HepG2 (cell line): ENCODE data around the gene C9orf43. TPM values are rescaled to one million over a fixed set of nuclear protein-coding genes. Genes with fewer than 3 reads are reported as not detected.

ENCODE experiments used
- ATAC-seq: fragments of 200-7000 bp; cut with Tn5 transposase; 3 replicates; pipeline ENCODE4 v1.9.1; 2020; ENCODE audit warnings: mild to moderate bottlenecking, moderate library complexity
- BruUV-seq: library from RNA; stranded (reverse); fragments of 400-500 nt; replicated peaks from 2 replicates; lab custom pipeline; 2021; lab: Mats Ljungman, UMichigan
- CTCF ChIA-PET: fragments of 300-600 bp; formaldehyde crosslinking; extraction: SDS; loops from one replicate; lab custom pipeline; 2021; ENCODE audit warnings: low total read pairs, inconsistent platforms, low intra/inter-chr PET ratio; lab: Yijun Ruan, JAX
- POLR2A ChIA-PET: fragments of 350-600 bp; sonication (Branson Sonifier 250); formaldehyde crosslinking; loops from one replicate; lab custom pipeline; 2020; ENCODE audit warnings: antibody characterized with exemption, inconsistent platforms; lab: Yijun Ruan, JAX
- DNase-seq: peaks from one replicate; pipeline ENCODE4 v3.0.0-alpha.2; 2015; ENCODE audit warnings: low spot score
- FAIRE-seq: peaks from 3 replicates; lab custom pipeline; 2011; peaks lifted over from hg19 to GRCh38; lab: Jason Lieb, UNC
- H2AFZ ChIP-seq: one replicate; pipeline ENCODE4 v1.6.1; 2011; ENCODE audit warnings: low read length, inconsistent platforms
- H3K27ac ChIP-seq: fragments of 300-600 bp; 3 replicates; pipeline ENCODE4 v1.8.0; 2011; ENCODE audit warnings: mixed run types, mild to moderate bottlenecking, mixed read lengths, low read length, inconsistent platforms; ENCODE audit not compliant: insufficient read depth; ENCODE audit errors: extremely low read length
- H3K27me3 ChIP-seq, 2 experiments: fragments of 200-600 bp in 1 of 2; 2 replicates in 1 of 2; 3 replicates in 1 of 2; pipeline versions ENCODE4 v1.6.0 to v1.8.0; 2011; ENCODE audit warnings: low read length in 2 of 2, mild to moderate bottlenecking in 2 of 2, moderate library complexity in 2 of 2, inconsistent platforms in 1 of 2; ENCODE audit not compliant: insufficient read depth in 2 of 2, control insufficient read depth in 1 of 2
- H3K36me3 ChIP-seq, 2 experiments: fragments of 200-600 bp in 1 of 2; replicated peaks in 1 of 2; 2 replicates in 1 of 2; 3 replicates in 1 of 2; pipeline versions ENCODE4 v1.5.1 to v1.8.0; 2011; ENCODE audit warnings: low read length in 2 of 2, inconsistent platforms in 1 of 2; ENCODE audit not compliant: insufficient read depth in 2 of 2, control insufficient read depth in 1 of 2
- H3K4me1 ChIP-seq: 2 replicates; pipeline ENCODE4 v1.5.1; 2012; ENCODE audit warnings: low read length, inconsistent platforms; ENCODE audit not compliant: insufficient read depth
- H3K4me2 ChIP-seq: 2 replicates; pipeline ENCODE4 v1.6.0; 2011; ENCODE audit warnings: low read depth, low read length, inconsistent platforms
- H3K4me3 ChIP-seq, 3 experiments: fragments of 200-600 bp in 1 of 3; sonication (generic), shearing (Covaris generic) in 1 of 3; replicated peaks in 1 of 3; 2 replicates each; pipeline ENCODE4 v1.5.1; 2011 to 2016; ENCODE audit warnings: low read length in 3 of 3, inconsistent platforms in 2 of 3, low read depth in 2 of 3, mild to moderate bottlenecking in 2 of 3, control low read depth in 1 of 3, mixed read lengths in 1 of 3; ENCODE audit not compliant: insufficient read depth in 1 of 3
- H3K79me2 ChIP-seq: one replicate; pipeline ENCODE4 v1.6.1; 2011; ENCODE audit warnings: low read length, inconsistent platforms; ENCODE audit not compliant: insufficient read depth
- H3K9ac ChIP-seq: 2 replicates; pipeline ENCODE4 v1.6.0; 2011; ENCODE audit warnings: mild to moderate bottlenecking, low read depth, low read length, inconsistent platforms; ENCODE audit not compliant: insufficient read depth
- H3K9me3 ChIP-seq: 2 replicates; pipeline ENCODE4 v1.5.1; 2012; ENCODE audit warnings: mild to moderate bottlenecking, low read length
- H4K20me1 ChIP-seq: 2 replicates; pipeline ENCODE4 v1.6.0; 2011; ENCODE audit warnings: inconsistent platforms, mild to moderate bottlenecking, low read length, moderate library complexity; ENCODE audit not compliant: insufficient read depth
- AGO1 ChIP-seq: fragments of 200-400 bp; formaldehyde crosslinking; IDR thresholded peaks from 2 replicates; pipeline ENCODE4 v1.6.1; 2017; ENCODE audit warnings: mild to moderate bottlenecking, low read depth, low read length, moderate library complexity; ENCODE audit not compliant: poor library complexity, severe bottlenecking
- BCL6 ChIP-seq: IDR thresholded peaks from 2 replicates; pipeline ENCODE4 v1.6.1; 2016; ENCODE audit warnings: missing genetic modification reagents, missing compliant biosample characterization
- HNF4A ChIP-seq: sonication (generic); formaldehyde crosslinking; IDR thresholded peaks from 2 replicates; pipeline ENCODE4 v1.4.0; 2020; ENCODE audit warnings: missing genetic modification reagents
- MED13 ChIP-seq: sonication (generic); formaldehyde crosslinking; IDR thresholded peaks from 2 replicates; pipeline ENCODE4 v1.5.0; 2020; ENCODE audit warnings: missing genetic modification reagents
- MED8 ChIP-seq: sonication (generic); formaldehyde crosslinking; IDR thresholded peaks from 2 replicates; pipeline ENCODE4 v1.8.1; 2023; ENCODE audit warnings: mild to moderate bottlenecking, missing genetic modification reagents; ENCODE audit not compliant: insufficient replicate concordance
- MYNN ChIP-seq: sonication (generic); formaldehyde crosslinking; IDR thresholded peaks from 2 replicates; pipeline ENCODE4 v1.4.0; 2020; ENCODE audit warnings: mild to moderate bottlenecking, low read depth, missing genetic modification reagents
- NKX3-1 ChIP-seq: sonication (generic); formaldehyde crosslinking; IDR thresholded peaks from 2 replicates; pipeline ENCODE4 v1.5.0; 2020; ENCODE audit warnings: missing genetic modification reagents
- SSRP1 ChIP-seq: IDR thresholded peaks from 2 replicates; pipeline ENCODE4 v1.6.1; 2016; ENCODE audit warnings: control low read depth
- STAT6 ChIP-seq: sonication (generic); formaldehyde crosslinking; IDR thresholded peaks from 2 replicates; pipeline ENCODE4 v1.4.0; 2020; ENCODE audit warnings: missing genetic modification reagents, mild to moderate bottlenecking, borderline replicate concordance
- SYNCRIP ChIP-seq: fragments of 200-400 bp; formaldehyde crosslinking; IDR thresholded peaks from 2 replicates; pipeline ENCODE4 v1.6.1; 2018; ENCODE audit warnings: mild to moderate bottlenecking, low read depth, low read length; ENCODE audit not compliant: insufficient read depth
- ZNF143 ChIP-seq: sonication (generic); formaldehyde crosslinking; IDR thresholded peaks from 2 replicates; pipeline ENCODE4 v1.4.0; 2020; ENCODE audit warnings: missing genetic modification reagents
- ZNF205 ChIP-seq: IDR thresholded peaks from 2 replicates; pipeline ENCODE4 v1.6.1; 2018; ENCODE audit warnings: missing biosample characterization, missing genetic modification reagents
- ZNF225 ChIP-seq: sonication (generic); formaldehyde crosslinking; IDR thresholded peaks from 2 replicates; pipeline ENCODE4 v1.4.0; 2020; ENCODE audit warnings: mild to moderate bottlenecking, missing genetic modification reagents
- ZNF431 ChIP-seq: sonication (generic); formaldehyde crosslinking; IDR thresholded peaks from 2 replicates; pipeline ENCODE4 v1.9.0; 2022; ENCODE audit warnings: missing genetic modification reagents, low read depth, mild to moderate bottlenecking, borderline replicate concordance
- WGBS: methylation state at CpG from one replicate; pipeline ENCODE4 v1.1.6; 2017; ENCODE audit warnings: low lambda C conversion rate; 5-methylcytosine and 5-hydroxymethylcytosine counted together
- in situ Hi-C: cut with HindIII; loops from 2 replicates; pipeline ENCODE4 v1.10.0; 2017; ENCODE audit warnings: low pct_unique_long_range_greater_than_20kb; ENCODE audit not compliant: extremely low pct_ligation_motif_present
- intact Hi-C: fragments of 100-400 bp; cut with micrococcal nuclease; formaldehyde crosslinking; loops from one replicate; pipeline ENCODE4 v1.10.0; 2022; ENCODE audit not compliant: unreplicated experiment
- polyA plus RNA-seq, 8 experiments: library from polyadenylated mRNA; depleted of rRNA in 3 of 8; stranded (reverse) in 7 of 8; unstranded in 1 of 8; fragments of >200 nt; fragmentation: Illumina TruSeq in 4 of 8; extraction: Trizol in 4 of 8; gene quantifications; 2 replicates each; pipeline versions ENCODE4 v1.2.1 to v1.2.3, GENCODE V29; 2011 to 2016; ENCODE audit warnings: low read depth in 4 of 8, missing spikeins in 1 of 8, mixed read lengths in 1 of 8; ENCODE audit not compliant: insufficient read depth in 1 of 8
- total RNA-seq, 5 experiments: library from RNA; depleted of rRNA; stranded (reverse); fragments of >200 nt; fragmentation: Illumina TruSeq; extraction: Trizol; gene quantifications; 2 replicates each; pipeline ENCODE4 v1.2.3, GENCODE V29; 2016; ENCODE audit warnings: low read depth in 1 of 5
- TF ChIP-seq, protein P1 (sequence below): sonication (generic); formaldehyde crosslinking; IDR thresholded peaks from 2 replicates; pipeline ENCODE4 v1.4.0; 2020; ENCODE audit warnings: missing genetic modification reagents
- TF ChIP-seq, protein P2 (sequence below): sonication (generic); formaldehyde crosslinking; IDR thresholded peaks from 2 replicates; pipeline ENCODE4 v1.4.0; 2020; ENCODE audit warnings: missing genetic modification reagents

C9orf43 gene
- total and polyA plus RNA-seq, 2 of the 13 experiments (the other 11 are each of a cell fraction or from before 2014, with no cell fraction given) = 0.24 to 0.31 TPM

DNA sequence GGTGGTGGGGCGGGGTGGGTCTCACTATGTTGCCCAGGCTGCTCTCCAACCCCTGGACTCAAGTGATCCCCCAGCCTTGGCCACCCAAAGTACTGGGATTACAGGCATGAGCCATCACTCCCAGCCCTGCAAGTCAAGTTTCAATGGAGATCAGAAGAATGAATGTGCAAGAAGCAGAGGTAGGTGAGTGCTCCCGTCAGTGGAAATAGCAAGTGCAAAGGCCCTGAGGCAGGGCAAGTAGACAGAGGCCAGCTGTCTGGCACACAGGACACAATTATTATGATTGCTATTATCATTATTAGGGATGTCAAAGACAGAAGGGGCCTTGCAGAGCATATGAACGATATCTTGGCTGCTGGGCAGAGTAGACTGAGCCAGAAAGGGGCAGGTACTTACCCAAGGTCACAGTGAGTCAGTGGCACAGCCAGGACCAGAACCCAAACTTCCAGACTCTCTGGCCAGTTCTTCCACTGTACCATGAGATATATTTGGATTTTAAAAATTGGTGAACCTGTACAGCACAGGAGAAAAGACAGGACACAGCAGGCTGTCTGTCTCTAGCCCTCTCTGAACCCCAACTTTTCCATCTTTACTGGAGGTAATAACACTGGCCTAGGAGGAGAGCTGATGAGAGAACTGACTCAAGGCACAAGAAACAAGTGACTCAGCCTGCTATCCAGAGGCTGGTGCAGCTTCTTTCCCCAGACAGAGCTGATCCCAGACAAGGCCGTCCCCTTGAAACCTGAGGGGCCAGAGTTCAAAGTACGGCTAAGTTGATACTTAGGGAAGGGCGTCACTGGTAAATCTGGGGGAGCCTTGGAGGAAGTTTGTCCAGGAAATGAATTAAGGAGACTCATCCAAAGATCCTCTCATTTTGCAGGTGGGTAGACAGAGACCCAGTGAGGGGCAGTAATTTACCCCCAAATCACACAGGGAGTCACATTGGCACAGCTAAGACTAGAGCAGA is 35.2 kb upstream of the C9orf43 start:
- peaks cover 15% of the 10 kb centered on the region for H3K79me2 ChIP-seq
- H3K9me3 ChIP-seq = no peaks in the 10 kb centered on the region
- ATAC-seq (no peak), FAIRE-seq (no peak), DNase-seq (no peak)
- intact Hi-C loops = no loop called here
- peak overlapping the region; percentile 94 for H3K27ac ChIP-seq
- no peak overlapping the region for H2AFZ ChIP-seq
- H3K27me3 ChIP-seq = no peaks in the 10 kb centered on the region
- H3K4me3 ChIP-seq = peak overlapping the region; percentile 80 to 99 (median 84)
- TSS peak; percentile 70 for BruUV-seq
- H3K4me2 ChIP-seq = peak overlapping the region; percentile 87
- CTCF ChIA-PET = no interaction called here
- POLR2A ChIA-PET = interaction anchor here (0.7 to 3.5 kb wide), 4 partner anchors 9 to 25 kb away, joined by 4 to 35 read pairs (median 12); partner anchors contain the start of gene ALAD
- WGBS = 59% methylated on average over 6 of the region's 6 CpGs
- in situ Hi-C loops = no loop called here
- peaks cover 4 to 10% of the 10 kb centered on the region in 2 experiments; a peak in 3 of 5 replicates for H3K36me3 ChIP-seq
- H3K4me1 ChIP-seq = peaks cover 74% of the 10 kb centered on the region
- H3K9ac ChIP-seq = peak overlapping the region; percentile 89
- H4K20me1 ChIP-seq = peaks cover 16% of the 10 kb centered on the region
- TF ChIP-seq SYNCRIP = no peak
- TF ChIP-seq STAT6 = no peak
- no peak for TF ChIP-seq MED8 (CRISPR knock-in tag)
- no peak for TF ChIP-seq AGO1
- no peak for TF ChIP-seq BCL6 (CRISPR knock-in tag)
- TF ChIP-seq ZNF225 (CRISPR knock-in tag) = no peak
- TF ChIP-seq MYNN (CRISPR knock-in tag) = no peak
- TF ChIP-seq NKX3-1 (CRISPR knock-in tag) = no peak
- no peak for TF ChIP-seq MED13
- TF ChIP-seq SSRP1 (CRISPR knock-in tag) = no peak
- no peak for TF ChIP-seq ZNF205
- TF ChIP-seq, protein P1, sequence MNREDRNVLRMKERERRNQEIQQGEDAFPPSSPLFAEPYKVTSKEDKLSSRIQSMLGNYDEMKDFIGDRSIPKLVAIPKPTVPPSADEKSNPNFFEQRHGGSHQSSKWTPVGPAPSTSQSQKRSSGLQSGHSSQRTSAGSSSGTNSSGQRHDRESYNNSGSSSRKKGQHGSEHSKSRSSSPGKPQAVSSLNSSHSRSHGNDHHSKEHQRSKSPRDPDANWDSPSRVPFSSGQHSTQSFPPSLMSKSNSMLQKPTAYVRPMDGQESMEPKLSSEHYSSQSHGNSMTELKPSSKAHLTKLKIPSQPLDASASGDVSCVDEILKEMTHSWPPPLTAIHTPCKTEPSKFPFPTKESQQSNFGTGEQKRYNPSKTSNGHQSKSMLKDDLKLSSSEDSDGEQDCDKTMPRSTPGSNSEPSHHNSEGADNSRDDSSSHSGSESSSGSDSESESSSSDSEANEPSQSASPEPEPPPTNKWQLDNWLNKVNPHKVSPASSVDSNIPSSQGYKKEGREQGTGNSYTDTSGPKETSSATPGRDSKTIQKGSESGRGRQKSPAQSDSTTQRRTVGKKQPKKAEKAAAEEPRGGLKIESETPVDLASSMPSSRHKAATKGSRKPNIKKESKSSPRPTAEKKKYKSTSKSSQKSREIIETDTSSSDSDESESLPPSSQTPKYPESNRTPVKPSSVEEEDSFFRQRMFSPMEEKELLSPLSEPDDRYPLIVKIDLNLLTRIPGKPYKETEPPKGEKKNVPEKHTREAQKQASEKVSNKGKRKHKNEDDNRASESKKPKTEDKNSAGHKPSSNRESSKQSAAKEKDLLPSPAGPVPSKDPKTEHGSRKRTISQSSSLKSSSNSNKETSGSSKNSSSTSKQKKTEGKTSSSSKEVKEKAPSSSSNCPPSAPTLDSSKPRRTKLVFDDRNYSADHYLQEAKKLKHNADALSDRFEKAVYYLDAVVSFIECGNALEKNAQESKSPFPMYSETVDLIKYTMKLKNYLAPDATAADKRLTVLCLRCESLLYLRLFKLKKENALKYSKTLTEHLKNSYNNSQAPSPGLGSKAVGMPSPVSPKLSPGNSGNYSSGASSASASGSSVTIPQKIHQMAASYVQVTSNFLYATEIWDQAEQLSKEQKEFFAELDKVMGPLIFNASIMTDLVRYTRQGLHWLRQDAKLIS = no peak
- TF ChIP-seq, protein P2, sequence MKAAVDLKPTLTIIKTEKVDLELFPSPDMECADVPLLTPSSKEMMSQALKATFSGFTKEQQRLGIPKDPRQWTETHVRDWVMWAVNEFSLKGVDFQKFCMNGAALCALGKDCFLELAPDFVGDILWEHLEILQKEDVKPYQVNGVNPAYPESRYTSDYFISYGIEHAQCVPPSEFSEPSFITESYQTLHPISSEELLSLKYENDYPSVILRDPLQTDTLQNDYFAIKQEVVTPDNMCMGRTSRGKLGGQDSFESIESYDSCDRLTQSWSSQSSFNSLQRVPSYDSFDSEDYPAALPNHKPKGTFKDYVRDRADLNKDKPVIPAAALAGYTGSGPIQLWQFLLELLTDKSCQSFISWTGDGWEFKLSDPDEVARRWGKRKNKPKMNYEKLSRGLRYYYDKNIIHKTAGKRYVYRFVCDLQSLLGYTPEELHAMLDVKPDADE = 0 out of 2 replicates have a peak, but pooled peaks have one; percentile 2
- no peak for TF ChIP-seq ZNF143 (CRISPR knock-in tag)
- no peak for TF ChIP-seq ZNF431
- peak; percentile 48 for TF ChIP-seq HNF4A (CRISPR knock-in tag)
